HG03039 (cell line): ENCODE data around the gene FBXW8.

Experiments
- ATAC-seq: cut with Tn5 transposase; IDR thresholded peaks from one replicate; pipeline ENCODE4 v1.9.1; 2021; ENCODE audit warnings: mild to moderate bottlenecking, moderate library complexity; ENCODE audit not compliant: unreplicated experiment

Gene FBXW8

DNA sequence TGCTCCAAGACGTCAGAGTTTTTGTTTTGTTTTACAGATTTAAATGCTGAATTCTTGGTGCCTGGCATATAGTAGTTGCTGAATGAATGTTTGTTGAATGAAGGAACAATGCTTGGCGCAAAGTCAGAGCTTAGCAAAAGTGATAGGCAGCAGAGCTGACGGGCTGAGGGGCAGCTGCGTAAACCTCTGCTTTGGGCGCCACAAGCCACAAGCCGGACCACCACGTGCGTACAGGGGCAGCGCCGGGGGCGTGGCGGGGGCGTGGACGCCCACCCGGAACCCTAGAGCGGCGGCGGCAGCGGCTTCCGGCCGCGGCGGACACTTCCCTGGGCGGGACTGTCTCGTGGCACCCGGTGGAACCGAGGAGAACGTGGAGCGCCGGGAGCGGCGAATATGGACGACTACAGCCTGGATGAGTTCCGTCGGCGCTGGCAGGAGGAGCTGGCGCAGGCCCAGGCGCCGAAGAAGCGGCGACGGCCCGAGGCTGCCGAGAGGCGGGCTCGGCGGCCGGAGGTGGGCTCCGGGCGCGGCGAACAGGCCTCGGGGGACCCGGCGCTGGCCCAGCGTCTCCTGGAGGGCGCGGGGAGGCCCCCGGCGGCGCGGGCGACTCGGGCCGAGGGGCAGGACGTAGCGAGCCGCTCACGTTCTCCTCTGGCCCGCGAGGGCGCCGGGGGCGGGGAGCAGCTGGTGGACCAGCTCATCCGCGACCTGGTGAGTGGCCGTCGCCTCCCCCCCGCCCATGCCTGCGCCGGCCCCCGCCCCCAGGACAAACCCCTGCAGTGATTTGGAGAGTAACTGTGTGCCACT lies at the start of gene FBXW8:
Gene FBXW8, plus strand, starts transcription at position 306 of the 807 bp plus-strand sequence. Its CDS starts 88 bp downstream, at position 394.
- ATAC-seq, result peak; percentile 86

DNA sequence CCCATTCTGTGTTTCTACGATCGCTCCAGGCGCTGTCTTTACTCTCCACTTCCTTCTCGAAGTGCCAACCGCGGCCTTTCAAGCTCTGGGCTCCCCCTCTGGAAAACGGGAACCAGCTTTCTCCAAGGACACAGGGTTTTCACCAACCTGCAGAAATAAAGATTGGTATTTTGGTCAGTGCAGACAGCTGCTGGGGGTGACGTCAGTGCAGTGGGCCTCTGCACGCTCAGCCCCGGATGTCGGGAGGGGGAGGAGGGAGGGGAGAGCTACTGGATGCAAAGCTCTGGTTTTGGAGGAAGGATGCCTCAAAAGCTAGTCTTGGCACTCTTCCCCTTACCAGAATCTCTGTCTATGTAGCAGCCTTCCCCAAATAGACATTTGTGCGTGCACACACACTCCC lies 49.4 kb upstream of the FBXW8 start:
- ATAC-seq, result peak; percentile 76

DNA sequence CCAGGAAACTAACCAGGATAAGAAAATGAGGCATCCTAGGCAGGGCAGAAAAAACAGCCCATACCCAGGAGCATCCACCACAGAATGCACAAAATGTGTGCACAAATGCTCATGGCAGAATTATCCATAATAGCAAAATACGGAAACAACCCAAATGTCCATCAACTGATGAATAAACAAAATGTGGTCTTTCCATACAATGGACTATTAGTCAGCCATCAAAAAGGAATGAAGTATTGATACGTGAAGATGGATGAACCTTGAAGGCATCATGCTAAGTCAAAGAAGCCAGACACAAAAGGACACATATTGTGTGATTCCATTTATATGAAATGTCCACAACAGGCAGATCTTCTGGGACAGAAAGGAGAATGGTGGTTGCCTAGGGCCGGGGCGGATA lies 48.6 kb upstream of the FBXW8 start:
- no peak for ATAC-seq

GRCh38 chr12:116863275-116863767 lies 47.4 kb upstream of the FBXW8 start:
- ATAC-seq, result no peak

- ATAC-seq, result no peak
Measured at GRCh38 chr12:116864371-116865160, 46.2 kb upstream of the FBXW8 start.

- ATAC-seq, result no peak
Measured at GRCh38 chr12:116867523-116867922, 43.2 kb upstream of the FBXW8 start.

DNA sequence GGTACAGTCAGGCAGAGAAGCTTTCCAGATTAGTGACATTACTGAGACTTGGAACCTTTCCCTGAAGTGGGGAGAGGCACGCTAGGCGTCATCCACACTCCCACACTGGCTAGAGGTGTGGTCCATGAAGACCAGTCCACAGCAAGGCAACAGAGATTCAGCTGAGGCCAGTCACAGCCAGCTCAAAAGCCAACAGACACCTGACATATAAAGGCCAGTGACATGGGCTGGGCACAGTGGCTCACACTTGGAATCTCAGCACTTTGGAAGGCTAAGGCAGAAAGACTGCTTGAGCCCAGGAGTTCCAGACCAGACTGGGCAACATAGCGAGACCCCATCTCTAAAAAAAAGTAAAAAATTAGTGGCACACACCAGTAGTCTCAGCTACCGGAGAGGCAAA lies 40.4 kb upstream of the FBXW8 start:
- ATAC-seq, result no peak

DNA sequence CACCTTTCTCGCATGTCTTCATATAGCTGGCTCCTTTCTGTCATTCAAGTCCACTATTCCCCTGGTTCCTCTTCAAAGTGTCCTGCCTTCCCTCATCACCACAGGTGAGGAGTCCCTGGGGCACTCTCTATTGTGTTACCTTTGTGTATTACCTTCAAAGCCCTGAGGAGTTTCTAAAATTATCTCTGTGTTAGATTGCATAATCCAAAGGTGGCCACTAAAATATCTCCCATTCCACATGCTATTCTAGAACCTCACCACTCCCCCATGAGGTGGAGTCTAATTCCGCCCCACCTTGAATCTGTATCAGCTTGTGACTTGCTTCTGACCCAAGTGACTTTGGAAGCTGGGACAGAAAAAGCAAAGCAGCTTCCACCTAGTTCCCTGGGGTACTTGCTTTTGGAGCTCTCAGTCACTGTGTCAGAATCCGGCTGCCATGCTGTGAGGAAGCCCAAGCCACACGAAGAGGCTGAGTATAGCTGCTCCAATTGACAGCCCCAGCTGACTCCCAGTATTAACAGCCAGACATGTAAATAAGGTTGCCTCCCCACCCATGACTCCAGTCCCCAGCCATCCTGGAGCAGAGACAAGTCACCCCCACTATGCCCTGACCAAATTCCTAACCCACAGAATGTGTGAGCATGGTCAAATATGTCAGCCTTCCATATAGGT lies 36.3 kb upstream of the FBXW8 start:
- no peak for ATAC-seq

GRCh38 chr12:116876151-116876869 lies 34.4 kb upstream of the FBXW8 start:
- no peak for ATAC-seq

DNA sequence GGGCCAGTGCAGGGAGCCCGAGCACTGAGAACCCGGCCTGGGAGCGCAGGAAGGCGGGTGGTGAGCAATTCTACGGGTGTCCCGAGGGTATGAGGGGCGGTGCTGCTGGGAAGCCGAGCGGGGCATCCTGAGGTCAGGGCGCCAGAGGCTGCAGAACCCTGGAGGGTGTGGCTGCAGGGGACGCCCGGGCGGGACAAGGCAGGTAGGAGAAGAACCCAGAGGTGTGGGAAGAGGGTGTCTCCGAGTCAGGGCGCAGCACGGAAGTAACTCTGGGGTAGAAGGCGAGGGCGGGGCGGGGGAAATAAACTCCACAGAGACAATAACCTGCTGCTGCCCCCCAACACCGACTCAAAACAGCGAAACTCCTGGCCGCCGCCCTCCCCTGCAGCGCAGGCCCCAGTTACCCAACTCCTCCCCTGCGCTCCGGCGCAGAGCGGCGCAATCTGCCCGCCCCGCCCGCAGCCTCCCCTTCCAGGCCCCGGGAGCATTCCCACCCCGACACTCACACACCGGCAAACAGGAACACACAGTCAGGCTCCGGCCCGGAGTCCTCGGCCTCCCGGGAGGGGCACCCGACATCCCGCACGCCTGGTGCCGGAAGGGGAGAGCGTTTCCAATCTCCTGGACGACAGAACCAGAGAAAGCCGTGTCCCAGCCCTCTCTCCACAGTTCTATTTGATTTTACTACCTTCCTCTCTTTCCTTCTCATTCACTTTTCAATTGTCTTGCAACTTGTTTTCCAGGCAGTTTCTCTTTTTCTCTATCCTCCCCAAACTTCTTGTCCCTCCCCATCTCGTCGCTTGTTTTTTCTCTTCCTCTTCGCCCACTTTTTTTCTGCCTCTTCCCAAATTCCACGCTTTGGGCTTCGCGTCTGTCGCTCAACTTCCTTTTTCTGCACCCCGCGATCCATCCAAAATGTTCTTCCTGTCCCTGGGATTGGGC lies 31.9 kb upstream of the FBXW8 start:
- no peak for ATAC-seq

DNA sequence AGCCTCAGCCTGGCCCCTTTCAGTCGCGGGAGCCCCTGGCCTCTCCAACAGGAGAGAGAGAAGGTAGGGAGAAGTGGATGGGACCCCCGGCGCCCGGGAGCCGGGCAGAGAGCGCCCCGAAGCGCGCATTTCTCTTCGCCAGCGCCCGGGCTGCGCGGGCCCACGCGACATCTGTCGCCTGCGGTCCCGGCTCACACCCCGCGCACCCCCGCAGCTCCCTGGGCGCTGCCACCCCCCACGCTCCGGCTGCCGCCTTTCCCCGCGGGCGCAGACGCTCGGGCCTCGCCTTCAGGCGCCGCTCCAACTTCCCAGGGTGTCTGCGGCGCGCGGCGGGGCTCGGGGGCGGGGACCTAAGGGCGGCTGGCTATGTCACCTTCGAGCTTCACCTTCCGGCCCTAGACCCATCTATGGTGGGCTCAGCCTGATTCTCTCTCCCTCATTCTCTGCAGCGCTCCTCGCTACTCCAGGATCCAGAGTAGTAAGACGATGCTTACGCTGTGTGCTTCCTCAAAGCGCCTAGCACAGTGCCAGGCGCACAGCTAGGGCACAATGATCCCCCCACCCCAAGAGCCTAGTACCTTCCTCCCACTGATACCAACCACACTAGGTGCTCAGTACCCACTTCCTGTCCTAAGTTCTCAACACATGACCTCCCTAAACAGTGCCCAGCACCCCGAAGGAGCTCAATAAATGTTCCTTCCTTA lies 31.1 kb upstream of the FBXW8 start:
- ATAC-seq, result no peak

GRCh38 chr12:116880213-116880816 lies 30.4 kb upstream of the FBXW8 start:
- ATAC-seq, result no peak

DNA sequence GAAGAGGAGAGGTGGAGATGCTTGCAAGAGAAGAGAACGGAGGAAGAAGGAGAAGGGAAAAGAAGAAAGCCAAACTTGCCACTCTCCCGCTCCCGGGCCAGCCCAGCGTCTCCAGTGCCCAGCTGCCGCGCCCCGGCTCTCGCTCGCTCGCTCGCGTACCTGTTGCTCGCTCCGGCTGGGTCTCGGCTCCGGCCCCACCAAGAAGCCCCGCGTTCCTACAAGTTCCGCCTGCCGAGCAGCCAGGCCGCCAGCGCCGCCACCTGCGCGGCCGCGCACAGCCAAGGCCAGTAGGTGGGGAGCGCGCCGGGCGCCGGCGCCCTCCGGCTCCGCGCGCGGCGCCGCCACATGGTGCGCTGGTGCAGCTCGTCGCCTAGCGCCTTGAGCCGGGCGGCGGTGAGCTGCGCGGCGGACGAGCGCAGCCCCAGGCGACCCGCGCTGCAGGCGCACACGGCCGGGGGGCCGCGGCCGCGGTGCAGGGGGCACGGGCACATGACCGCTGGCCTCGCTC lies 29.9 kb upstream of the FBXW8 start:
- ATAC-seq, result peak; percentile 57

DNA sequence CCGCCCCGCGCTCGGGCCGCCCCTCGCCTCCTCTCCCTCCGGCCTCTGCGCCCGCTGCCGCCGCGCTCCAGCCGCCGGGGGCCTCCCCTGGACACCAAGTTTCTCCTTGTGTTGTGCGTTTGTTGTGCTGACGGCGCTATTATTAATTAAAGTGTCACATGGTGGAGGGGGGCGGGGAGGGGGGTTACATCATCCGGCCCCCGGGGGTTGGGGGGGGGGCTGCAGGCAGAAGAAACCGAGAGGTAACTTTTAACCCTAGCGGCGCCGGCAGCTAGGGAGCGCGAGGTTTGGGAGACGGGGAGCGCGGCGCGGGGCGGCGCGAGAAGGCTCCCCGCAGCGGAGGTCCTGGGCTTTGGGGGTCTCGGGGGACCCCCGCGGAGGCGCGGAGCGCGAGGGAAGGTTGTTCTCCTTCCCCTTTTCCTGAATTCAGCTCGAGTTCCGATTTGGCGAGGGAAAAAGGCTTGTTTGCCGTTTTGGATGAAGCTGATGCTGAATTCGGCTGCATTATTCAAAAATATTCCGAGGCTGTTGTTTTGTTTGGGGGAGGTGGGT lies 29.3 kb upstream of the FBXW8 start, which contains the start of gene HRK:
Gene HRK, minus strand, starts transcription at position 117 of the 552 bp plus-strand sequence. CDS start 134 bp downstream, outside the sequence.
- no peak for ATAC-seq

DNA sequence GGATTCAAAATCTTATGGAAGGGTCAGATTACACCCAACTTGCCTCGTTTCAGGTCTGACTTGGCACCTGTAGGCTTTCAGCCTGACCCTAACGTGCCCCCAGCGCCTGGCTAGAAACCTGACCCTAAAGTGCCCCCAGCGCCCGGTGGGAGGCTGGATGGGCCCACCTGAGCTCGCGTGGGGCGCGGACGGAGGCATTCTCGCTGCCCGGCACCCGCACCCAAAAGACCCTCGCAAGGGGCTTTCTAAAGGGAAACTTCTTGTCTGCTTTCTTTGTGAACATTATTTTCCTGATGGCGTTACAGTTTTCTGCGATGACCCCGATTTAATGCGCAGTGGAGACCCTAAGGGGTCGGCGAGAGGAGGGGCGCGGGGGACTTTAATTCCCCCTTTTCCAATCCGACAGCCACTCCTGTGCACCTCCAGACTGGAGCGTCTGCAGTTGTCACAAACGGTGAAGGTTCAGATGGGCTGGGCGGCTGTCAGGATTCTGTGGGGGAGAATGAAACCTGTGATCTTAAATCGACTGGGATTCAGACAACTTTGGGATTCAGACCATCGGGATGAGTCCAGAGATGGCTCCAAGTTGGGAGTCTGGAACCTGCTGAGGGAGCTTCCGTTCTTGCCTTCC lies 28.8 kb upstream of the FBXW8 start:
- ATAC-seq, result no peak

DNA sequence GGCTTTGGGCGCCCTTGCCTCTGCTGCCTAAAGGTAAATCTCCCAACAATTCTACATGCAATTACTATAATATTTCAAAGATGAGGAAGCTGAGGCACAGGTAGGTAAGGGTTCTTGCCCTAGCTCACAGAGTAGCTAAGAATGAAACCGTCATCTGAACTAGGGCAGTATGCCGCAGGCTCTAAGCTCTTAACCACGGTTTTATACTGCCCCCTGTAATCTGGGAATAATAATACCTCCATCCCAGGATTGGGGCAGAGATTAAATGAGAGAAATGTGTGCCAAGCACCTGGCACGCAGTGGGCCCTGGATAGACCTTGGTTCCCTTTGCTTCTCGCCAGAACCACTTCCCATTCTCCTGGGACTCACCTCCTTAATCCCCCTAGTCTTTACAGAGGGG lies 28.0 kb upstream of the FBXW8 start:
- ATAC-seq, result no peak

DNA sequence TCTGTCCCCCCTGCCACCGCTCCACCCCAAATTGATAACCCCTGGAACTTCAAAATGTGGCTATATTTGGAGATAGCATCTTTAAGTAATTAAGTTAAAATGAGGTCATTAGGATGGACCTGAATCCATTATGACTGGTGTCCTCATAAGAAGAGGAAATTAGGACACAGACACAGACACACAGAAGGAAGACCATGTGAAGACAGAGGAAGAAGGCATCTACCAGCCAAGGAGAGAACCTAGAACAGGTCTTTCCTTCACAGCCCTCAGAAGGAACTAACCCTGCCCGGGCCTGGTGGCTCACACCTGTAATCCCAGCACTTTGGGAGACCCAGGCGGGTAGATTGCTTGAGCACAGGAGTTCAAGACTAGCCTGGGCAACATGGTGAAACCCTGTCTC lies 25.9 kb upstream of the FBXW8 start:
- no peak for ATAC-seq

- no peak for ATAC-seq
Measured at GRCh38 chr12:116885491-116885890, 25.3 kb upstream of the FBXW8 start.
